GM21619 (cell line): Measurements from ENCODE around the gene CES3.
"Not testable (repeated sequence)": the region's sequence is repeated elsewhere in the genome, so short reads cannot be mapped to it uniquely, and the experiment has no call there.

Source experiments
- ATAC-seq: cut with Tn5 transposase; IDR thresholded peaks from one replicate; pipeline ENCODE4 v1.9.1; 2021; ENCODE audit not compliant: unreplicated experiment

Gene CES3

DNA sequence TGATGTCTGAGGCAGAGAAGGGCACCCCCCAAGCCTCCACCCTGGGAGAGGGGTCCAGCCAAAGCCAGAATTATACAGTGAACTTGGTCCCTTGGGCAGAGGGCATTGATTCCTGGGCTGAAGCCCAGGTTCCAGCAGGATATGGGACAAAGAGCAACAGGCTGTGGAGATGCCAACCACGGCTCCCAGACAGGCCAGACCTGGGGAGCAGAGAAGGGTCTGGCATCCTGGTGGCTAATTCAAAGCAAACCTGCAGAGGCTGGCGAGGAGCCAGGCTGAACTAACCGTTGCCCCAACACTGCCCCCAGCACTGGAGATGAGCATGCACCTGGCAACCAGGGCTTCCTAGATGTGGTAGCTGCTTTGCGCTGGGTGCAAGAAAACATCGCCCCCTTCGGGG is 3.0 kb downstream of the CES3 start:
- no peak for ATAC-seq

DNA sequence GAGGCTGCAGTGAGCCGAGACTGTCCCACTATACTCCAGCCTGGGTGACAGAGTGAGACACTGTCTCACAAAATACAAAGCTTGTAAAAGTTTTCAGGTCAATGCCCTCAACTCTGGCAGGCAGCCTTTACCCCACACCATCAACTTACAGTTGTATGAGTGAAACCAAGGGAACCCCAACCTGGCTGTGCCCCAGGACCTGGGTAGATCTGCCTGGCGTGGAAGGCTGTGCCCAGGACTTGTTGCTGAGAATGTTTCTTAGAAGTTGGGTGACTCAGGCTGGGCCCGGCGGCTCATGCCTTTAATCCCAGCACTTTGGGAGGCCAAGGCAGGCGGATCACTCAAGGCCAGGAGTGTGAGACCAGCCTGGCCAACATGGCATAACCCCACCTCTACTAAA is 7.8 kb downstream of the CES3 start:
- ATAC-seq: no peak

DNA sequence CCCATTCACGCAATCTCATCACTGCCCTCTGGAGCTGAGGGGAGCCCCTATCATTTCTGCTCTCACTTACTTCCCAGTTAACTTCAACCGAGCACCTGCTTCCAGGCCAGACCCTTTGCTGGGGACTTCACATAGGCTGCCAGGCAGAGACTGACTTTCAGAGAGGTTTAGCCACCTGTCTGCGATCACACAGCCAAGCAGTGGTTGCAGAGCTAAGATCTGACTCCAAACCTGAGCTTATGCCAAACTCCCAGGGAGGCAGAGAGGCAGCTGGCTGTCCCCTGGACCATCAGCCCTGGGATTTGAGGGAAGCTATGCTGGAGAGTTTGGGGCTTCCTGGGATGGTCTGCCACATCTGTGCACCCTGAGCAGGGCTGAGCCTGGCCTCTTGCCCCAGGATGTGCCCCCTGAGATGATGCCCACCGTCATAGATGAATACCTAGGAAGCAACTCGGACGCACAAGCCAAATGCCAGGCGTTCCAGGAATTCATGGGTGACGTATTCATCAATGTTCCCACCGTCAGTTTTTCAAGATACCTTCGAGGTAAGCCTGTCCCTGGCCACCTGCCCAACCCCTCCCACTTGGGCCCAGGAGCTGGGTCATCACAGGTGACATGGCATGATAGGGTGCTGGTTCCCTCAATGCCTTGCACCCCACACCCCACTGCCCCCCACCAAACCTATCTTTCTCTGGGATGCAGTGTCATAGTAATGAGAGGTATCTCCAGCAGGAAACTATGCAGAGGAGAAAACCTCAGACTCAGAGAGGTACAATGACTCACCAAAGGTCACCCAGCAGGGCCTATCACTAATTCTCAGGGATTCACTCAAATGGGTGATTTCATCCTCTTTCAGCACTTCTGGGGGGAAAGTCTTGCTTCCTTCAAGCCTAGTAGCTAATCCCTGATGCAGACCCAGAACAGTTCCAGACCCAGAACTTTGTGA is 10.0 kb downstream of the CES3 start:
- ATAC-seq: no peak

DNA sequence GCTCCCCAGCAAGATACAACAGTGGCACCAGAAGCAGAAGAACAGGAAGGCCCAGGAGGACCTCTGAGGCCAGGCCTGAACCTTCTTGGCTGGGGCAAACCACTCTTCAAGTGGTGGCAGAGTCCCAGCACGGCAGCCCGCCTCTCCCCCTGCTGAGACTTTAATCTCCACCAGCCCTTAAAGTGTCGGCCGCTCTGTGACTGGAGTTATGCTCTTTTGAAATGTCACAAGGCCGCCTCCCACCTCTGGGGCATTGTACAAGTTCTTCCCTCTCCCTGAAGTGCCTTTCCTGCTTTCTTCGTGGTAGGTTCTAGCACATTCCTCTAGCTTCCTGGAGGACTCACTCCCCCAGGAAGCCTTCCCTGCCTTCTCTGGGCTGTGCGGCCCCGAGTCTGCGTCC is 11.9 kb downstream of the CES3 start:
- ATAC-seq: no peak

DNA sequence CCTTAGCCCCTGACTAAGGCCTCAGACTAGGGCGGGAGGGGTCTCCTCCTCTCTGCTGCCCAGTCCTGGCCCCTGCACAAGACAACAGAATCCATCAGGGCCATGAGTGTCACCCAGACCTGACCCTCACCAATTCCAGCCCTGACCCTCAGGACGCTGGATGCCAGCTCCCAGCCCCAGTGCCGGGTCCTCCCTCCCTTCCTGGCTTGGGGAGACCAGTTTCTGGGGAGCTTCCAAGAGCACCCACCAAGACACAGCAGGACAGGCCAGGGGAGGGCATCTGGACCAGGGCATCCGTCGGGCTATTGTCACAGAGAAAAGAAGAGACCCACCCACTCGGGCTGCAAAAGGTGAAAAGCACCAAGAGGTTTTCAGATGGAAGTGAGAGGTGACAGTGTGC is 12.7 kb downstream of the CES3 start:
- no peak for ATAC-seq

DNA sequence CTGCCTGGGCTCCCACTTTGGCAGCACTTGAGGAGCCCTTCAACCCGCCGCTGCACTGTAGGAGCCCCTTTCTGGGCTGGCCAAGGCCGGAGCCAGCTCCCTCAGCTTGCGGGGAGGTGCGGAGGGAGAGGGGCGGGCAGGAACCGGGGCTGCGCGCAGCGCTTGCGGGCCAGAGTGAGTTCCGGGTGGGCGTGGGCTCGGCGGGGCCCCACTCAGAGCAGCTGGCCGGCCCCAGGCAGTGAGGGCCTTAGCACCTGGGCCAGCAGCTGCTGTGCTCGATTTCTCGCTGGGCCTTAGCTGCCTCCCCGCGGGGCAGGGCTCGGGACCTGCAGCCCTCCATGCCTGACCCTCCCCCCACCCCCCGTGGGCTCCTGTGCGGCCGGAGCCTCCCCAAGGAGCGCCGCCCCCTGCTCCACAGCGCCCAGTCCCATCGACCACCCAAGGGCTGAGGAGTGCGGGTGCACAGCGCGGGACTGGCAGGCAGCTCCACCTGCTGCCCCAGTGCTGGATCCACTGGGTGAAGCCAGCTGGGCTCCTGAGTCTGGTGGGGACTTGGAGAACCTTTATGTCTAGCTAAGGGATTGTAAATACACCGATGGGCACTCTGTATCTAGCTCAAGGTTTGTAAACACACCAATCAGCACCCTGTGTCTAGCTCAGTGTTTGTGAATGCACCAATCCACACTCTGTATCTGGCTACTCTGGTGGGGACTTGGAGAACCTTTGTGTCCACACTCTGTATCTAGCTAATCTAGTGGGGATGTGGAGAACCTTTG is 13.3 kb downstream of the CES3 start:
- ATAC-seq: not testable (repeated sequence)

DNA sequence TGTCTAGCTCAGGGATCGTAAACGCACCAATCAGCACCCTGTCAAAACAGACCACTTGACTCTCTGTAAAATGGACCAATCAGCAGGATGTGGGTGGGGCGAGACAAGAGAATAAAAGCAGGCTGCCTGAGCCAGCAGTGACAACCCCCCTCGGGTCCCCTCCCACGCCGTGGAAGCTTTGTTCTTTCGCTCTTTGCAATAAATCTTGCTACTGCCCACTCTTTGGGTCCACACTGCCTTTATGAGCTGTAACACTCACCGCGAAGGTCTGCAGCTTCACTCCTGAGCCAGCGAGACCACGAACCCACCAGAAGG is 13.8 kb downstream of the CES3 start:
- not testable (repeated sequence) for ATAC-seq

DNA sequence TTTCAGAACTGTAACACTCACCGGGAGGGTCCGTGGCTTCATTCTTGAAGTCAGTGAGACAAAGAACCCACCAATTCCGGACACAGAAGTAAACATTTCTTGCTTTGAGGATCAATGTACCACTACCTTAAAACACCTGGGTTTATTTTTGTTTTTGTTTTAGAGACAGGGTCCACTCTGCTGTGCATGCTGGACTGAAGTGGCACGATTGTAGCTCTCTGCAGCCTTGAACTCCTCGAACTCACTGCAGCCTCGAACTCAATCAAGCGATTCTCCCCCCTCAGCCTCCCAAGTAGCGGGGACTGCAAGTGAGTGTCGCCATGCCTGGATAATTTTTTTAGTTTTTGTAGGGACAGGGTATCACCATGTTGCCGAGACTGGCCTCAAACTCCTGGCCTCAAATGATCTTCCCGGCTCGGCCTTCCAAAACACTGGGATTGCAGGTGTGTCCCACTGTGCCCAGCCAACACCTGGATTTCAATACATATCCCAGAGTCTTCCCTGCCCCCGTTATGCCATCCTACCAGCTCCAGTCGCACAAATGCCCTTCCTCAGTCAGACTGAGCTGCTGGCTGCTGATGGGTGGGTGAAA is 14.3 kb downstream of the CES3 start:
- no peak for ATAC-seq

DNA sequence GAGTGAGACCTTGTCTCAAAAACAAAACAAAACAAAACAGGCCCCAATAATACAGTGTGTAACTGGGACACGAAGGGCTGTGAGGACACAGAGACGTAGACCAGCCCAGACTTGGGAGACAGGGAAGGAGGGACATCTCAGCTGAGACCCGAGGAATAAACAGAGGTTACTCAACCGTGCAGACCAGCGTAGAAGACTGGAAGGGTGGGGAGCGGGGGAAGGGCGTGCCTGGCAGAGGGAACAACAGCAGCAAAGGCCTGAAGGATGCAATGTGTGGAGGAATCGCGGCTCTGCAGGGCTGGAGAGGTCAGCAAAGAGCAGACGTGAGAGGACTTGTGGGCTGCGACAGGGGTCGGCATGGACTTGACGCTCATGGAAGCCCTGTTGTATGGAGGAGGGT is 15.7 kb downstream of the CES3 start:
- ATAC-seq: no peak

DNA sequence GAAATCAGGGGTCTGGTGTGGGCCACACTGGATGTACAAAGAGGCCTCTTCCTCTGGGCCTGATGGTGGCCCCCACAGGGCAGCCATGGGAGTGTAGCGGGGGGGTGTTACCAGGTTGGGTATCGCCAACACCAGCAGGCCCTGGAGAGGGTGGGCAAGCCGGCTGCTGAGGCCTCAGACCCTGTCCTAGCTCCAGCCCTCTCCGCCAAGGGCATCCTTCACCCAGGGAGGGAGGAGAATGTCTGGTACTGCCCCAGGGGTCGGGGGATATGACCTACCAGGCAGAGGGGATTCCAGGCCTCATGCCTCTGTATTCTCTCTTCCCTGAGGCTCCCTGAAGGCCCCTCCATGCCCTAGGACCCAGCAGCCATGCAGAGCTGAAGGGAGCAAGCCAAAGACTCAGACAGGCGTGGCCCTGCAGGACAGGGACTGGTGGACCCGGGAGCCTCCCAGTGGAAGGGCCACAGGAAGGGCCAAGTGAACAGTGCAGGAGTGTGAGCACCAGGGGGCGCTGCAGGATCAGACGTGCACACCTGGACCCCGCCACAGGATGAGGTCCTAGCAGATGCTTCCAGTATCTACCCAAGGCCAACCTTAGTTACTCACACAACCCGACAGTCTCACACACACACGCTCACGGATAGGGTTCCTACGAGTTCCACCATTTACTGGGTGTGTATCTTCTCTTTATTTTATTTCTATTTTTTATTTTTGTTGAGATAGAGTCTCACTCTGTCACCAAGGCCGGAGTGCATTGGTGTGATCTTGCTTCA is 16.5 kb downstream of the CES3 start:
- ATAC-seq: peak; percentile 71

DNA sequence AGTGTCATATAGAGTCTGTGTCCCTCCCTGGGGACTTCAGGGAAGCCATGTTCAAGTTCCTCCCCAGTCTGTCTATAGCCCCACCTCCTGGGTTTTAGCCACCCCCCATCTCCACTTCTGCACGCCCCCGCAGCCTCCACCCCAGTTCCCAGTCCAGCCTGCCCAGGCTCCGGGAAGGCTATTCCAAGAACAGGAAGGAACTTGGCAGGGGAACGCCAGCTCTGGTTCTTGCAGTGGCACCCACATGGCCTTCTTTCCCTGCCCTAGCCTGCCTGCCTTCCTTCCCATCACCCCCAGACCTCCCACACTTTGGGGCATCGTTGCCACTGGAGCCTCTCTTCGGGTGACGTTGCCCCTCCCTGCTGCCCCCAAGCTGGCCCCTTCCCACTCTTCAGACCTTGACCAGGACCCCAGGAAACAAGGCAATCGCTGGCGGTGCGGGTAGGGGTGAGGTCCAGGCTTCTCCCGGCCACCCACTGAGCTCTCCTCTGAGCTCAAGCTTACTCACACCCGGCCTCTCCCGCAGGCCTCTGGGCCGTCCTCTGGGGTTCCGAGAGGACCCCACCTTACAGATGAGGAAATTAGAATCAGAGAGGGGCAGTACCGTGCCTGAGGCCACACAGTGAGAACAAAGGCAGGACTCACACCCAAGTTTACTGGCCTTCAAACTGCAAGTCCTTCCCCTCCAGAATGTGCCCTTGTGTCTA is 18.1 kb downstream of the CES3 start:
- ATAC-seq: no peak

DNA sequence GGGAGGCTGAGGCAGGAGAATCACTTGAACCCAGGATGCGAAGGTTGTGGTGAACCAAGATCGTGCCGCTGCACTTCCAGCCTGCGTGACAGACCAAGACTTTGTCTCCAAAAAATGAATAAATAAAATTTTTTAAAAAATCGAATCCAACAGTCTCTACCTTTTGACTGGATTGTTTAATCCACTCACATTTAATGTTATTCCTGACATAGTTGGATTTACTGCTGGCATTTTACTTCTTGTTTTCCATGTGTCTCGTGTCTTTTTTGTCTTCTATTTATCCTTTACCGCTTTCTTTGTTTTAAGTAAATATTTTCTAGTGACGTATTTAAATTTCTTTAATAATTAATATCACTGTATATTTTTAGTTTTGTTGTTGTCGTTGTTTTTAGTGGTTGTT is 22.0 kb downstream of the CES3 start:
- ATAC-seq: no peak

DNA sequence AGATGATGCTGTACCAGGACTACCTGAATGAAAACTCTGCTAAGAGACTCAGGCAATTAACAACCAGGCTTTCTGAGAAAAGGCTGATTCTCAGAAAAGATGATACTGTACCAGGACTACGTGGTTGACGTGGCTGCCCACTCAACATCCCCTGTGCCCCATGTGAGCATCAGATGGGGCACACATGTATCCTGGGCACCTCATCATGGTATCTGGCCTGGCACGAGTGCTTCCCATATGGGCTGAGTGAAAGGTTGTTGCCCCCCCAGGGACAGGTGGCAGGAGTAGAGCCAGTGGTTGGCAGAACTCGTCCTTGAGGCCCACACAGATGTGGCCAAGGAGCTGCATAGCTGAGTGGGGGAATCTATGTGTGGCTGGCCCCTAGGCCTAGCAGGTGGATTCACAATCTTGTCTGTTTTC is 23.8 kb downstream of the CES3 start:
- no peak for ATAC-seq

DNA sequence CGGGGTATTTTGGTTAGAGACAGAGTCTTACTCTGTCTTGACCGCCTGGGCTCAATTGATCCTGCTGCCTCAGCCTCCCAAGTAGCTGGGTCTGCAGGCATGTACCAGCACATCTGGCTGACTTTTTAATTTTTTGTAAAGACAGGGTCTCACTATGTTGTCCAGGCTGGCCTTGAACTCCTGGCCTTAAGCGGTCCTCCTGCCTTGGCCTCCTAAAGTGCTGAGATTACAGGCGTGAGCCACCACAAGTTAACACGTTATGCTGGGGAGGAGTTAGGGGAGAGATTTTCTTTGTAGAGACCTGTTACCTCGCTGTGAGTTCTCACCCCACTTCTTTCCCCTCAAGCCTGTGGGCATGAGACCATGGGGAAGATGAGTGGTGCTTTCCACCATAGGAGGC is 25.5 kb downstream of the CES3 start:
- ATAC-seq: no peak

DNA sequence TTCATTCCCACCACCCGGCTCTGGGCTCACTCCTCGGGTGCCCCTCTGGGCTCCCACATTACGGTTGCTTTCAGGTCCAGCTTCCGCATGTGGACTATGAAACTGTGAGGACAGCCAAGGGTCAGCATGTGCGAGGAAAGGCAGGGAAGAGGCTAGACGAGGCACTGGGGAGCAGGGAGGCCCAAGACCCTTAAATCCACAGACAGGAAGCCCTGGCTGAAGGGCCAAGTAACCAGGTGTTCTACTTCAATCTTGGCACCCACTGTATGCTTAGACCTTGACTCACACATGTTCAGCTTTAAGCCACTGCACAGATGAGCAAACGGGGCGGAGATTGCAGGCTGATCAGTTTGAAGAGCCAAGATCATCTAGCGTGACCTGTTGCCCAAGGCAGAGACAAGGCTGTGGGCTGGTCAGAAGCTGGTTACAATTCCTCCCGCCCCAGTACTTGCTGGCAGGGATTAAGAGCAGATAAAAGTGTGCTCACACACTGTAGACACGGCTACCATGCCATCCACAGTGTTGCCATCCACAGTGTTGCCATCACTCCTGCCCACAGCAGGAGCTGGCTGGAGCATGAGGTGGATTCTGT is 27.2 kb downstream of the CES3 start, which contains the start of gene CES4A:
CES4A (plus strand) TSS at position 393 of the 592 bp plus-strand sequence; CDS start at position 577, 184 bp downstream.
- no peak for ATAC-seq

DNA sequence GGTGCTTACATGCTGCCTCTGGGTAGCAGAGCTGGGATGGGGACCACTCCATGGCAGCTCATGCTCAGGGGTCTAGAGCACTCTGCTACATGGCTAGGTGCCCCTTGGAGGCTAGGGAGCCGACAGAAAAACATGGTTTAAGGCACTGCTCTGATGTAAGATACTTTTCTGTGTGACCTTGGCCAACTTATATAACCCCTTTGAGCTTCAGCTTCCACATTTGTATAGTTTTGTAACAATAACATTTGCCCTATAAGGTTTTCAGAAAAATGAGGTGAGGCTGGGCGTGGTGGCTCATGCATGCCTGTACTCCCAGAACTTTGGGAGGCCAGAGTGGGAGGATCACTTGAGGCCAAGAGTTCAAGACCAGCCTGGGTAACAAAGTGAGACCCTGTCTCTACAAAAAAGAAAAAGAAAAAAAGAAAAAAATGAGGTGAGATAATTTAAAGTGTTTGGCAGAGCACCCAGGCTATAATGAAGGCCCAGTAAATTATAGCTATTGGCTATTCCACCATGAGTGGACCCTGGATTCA is 30.5 kb downstream of the CES3 start:
- ATAC-seq: no peak

DNA sequence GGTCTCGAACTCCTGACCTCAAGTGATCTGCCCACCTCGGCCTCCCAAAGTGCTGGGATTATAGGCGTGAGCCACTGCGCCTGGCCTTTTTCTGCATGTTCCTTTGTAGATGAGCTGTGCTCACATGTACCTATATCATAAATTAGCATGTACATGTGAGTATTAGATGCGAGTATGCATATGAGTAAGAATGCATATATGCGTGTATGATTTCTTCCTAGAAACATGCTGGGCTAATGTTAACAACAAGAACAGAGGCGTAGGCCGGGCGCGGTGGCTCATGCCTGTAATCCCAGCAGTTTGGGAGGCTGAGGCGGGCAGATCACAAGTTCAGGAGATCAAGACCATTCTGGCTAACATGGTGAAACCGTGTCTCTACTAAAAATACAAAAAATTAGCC is 32.5 kb downstream of the CES3 start:
- not testable (repeated sequence) for ATAC-seq

DNA sequence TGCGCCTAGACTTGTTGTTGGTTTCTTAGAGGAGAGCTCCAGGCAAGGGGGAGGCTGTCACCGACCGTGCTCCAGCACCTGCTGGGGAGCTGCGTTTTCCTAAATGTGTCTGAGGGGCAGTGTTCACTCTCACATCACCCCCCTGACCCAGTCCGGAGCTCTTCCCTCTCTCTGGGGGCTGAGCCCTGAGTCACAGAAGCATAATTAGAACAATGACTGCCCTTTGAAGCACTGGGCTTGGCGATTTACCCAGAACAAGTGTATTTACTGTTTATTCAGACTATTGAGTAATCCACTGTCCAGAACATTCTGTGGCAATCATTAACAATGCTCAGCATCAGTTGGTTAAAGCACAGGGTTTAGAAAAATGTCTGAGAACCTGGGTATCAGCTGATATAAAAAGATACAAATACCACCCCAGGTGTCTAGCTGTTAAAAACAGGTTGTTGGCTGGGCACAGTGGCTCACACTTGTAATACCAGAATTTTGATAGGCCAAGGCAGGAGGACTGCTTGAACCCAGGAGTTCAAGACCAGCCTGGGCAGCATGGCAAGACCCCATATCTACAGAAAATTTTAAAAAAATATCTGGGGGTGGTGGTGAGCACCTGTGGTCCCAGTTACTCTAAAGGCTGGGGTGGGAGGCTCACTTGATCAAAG is 35.4 kb downstream of the CES3 start:
- ATAC-seq: no peak

DNA sequence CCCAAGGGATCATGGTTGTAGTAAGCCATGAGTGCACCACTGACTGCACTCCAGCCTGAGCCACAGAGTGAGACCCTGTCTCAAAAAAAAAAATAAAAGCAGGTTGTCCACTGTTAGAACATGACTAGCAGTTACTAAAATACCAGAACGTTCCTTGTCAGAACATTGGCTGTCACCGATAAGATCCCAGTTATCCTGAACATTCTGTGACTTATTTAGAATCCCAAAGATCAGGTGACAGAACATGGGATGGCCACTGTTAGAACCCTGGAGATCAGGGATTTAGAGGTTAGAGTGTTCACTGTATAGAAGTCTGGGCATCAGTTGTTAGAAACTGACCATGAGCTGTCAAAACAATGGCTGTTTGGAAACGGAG is 35.9 kb downstream of the CES3 start:
- no peak for ATAC-seq
